SU-DHL-6 (cell line): ENCODE results near the gene NR0B2.

ENCODE experiments used
- CTCF ChIP-seq: fragments of 200-600 bp; sonication (generic); IDR thresholded peaks from one replicate; pipeline ENCODE4 v1.5.1; 2017; ENCODE audit warnings: antibody characterized with exemption, mild to moderate bottlenecking, low read length, moderate library complexity; ENCODE audit not compliant: insufficient read depth, poor library complexity, severe bottlenecking
- EZH2phosphoT487 ChIP-seq: fragments of 200-600 bp; sonication (generic), shearing (Covaris generic); conservative IDR thresholded peaks from 2 replicates; pipeline ENCODE4 v1.6.1; 2018; ENCODE audit warnings: mild to moderate bottlenecking, antibody characterized with exemption, low read length, moderate library complexity, mixed read lengths

- no peak for TF ChIP-seq CTCF
- no peak for TF ChIP-seq EZH2phosphoT487
These were observed 48.1 kb upstream of the NR0B2 start for GRCh38 chr1:26961826-26962225.
